ENCODE measurements around the gene RHD.

- no peak for TF ChIP-seq CTCF (IDR thresholded peaks at IDR 0.05)
- no peak for TF ChIP-seq POLR2A (IDR thresholded peaks at IDR 0.05)
Measured at GRCh38 chr1:25342846-25343245, 70.5 kb downstream of the RHD start.

Data from testis (tissue), 2 donors.